Prostate gland (tissue), 2 donors: ENCODE data around the gene MANBA. TPM values are rescaled to one million over a fixed set of nuclear protein-coding genes. Genes with fewer than 3 reads are reported as not detected.
A peak's percentile ranks its signal among the peaks of the same experiment; 100 is the strongest.

Experiments used
- DNase-seq: peaks from one replicate; pipeline ENCODE4 v3.0.0-alpha.2; 2019; ENCODE audit warnings: low spot score
- H3K27ac ChIP-seq, 2 donors: fragments of 200-600 bp; sonication (generic); 2 replicates each; pipeline ENCODE4 v1.5.1; 2017 to 2019
- H3K27me3 ChIP-seq: fragments of 200-600 bp; sonication (generic); replicated peaks from 2 replicates; pipeline ENCODE4 v1.5.1; 2019; ENCODE audit not compliant: insufficient read depth
- H3K36me3 ChIP-seq, 2 donors: fragments of 200-600 bp; sonication (generic); 1 replicate in 1 of 2; 2 replicates in 1 of 2; pipeline versions ENCODE4 v1.5.1 to v1.8.1; 2017 to 2019
- H3K4me1 ChIP-seq: fragments of 200-600 bp; sonication (generic); replicated peaks from 2 replicates; pipeline ENCODE4 v1.5.1; 2019
- H3K4me3 ChIP-seq, 2 donors: fragments of 200-600 bp; sonication (generic); 2 replicates each; pipeline ENCODE4 v1.5.1; 2017 to 2019
- H3K9me3 ChIP-seq: fragments of 200-600 bp; sonication (generic); 2 replicates; pipeline ENCODE4 v1.5.1; 2017
- CTCF ChIP-seq, 4 experiments: fragments of 200-600 bp in 2 of 4; fragments of 450-650 bp in 2 of 4; sonication (generic) in 2 of 4; IDR thresholded peaks; 1 replicate in 3 of 4; 2 replicates in 1 of 4; pipeline ENCODE4 v1.5.1; 2016 to 2019; ENCODE audit warnings: antibody characterized with exemption in 4 of 4, mild to moderate bottlenecking in 2 of 4, moderate library complexity in 2 of 4
- POLR2A ChIP-seq: fragments of 450-650 bp; IDR thresholded peaks from one replicate; pipeline ENCODE4 v1.6.1; 2016; ENCODE audit warnings: antibody characterized with exemption, mild to moderate bottlenecking
- POLR2AphosphoS5 ChIP-seq: sonication (generic); formaldehyde crosslinking; IDR thresholded peaks from one replicate; pipeline ENCODE4 v1.6.1; 2017; ENCODE audit warnings: antibody characterized with exemption
- WGBS: methylation state at CpG from one replicate; pipeline ENCODE4 v1.1.5; 2018; 5-methylcytosine and 5-hydroxymethylcytosine counted together
- intact Hi-C: fragments of 100-400 bp; cut with DNase I; formaldehyde crosslinking; loops from one replicate; pipeline ENCODE4 v1.14.2; 2022
- total RNA-seq, 2 donors: library from RNA; depleted of rRNA; stranded (reverse); fragments of >200 nt; gene quantifications; one replicate each; pipeline ENCODE4 v1.1.0, GENCODE V29; 2016

The MANBA gene
- total RNA-seq, 2 donors from 2014 or later, result 29.7 to 41.6 TPM

DNA sequence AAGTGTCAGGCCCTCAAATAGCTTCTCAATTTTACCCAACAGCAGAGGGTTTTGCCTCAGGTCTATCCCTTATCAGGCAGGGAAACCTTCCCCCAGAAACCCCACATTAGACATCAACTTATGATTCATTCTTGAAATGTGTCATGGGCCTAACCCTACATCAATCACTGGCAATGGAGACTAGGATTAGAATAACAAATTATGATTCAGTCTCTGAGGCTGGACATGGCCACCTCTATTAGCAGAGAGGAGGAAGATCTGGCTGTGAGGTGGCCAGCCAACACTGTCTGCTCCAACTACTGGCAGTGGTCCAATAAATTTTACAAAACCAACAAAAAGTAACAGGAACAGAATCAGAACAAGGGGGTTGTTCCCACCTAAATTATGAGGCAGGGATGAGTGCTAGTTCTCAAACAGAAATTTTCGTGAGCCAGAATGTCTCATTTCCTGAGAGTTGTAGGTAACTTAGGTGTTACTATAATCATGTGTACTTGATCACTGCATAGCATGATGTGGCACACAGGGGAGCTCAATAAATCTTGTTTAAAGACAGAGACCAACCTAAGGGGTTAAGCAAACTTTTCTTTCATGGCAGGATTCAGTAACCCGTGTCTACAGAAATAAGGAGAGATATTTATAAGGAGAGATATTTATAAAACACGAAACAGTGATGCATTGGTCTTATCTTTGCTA lies 132.8 kb downstream of the MANBA start:
- H3K27me3 ChIP-seq, result no peaks in the 10 kb centered on the region
- WGBS, result 62% methylated on average over 3 of the region's 3 CpGs
- intact Hi-C loops, result no loop called here
- TF ChIP-seq POLR2AphosphoS5 (no peak), POLR2A (no peak), CTCF (IDR thresholded peaks at IDR 0.05) (no peak)
- no peaks in the 10 kb centered on the region for H3K9me3 ChIP-seq
- H3K4me1 ChIP-seq, result no peaks in the 10 kb centered on the region
- H3K36me3 ChIP-seq, result no peaks in the 10 kb centered on the region
- no peak overlapping the region for H3K4me3 ChIP-seq
- H3K27ac ChIP-seq, result no peak overlapping the region
- no peak for DNase-seq

GRCh38 chr4:102625232-102625930 lies 135.4 kb downstream of the MANBA start:
- no peak overlapping the region for H3K4me3 ChIP-seq
- no peaks in the 10 kb centered on the region for H3K36me3 ChIP-seq
- no peak overlapping the region for H3K27ac ChIP-seq
- no peaks in the 10 kb centered on the region for H3K4me1 ChIP-seq
- TF ChIP-seq POLR2A (no peak), CTCF (IDR thresholded peaks at IDR 0.05) (peak in 2 of 4 experiments; percentile 23 to 35), POLR2AphosphoS5 (no peak)
- 91% methylated on average over 3 of the region's 3 CpGs for WGBS
- no peaks in the 10 kb centered on the region for H3K9me3 ChIP-seq
- H3K27me3 ChIP-seq, result no peaks in the 10 kb centered on the region
- no peak for DNase-seq
- intact Hi-C loops, result no loop called here

DNA sequence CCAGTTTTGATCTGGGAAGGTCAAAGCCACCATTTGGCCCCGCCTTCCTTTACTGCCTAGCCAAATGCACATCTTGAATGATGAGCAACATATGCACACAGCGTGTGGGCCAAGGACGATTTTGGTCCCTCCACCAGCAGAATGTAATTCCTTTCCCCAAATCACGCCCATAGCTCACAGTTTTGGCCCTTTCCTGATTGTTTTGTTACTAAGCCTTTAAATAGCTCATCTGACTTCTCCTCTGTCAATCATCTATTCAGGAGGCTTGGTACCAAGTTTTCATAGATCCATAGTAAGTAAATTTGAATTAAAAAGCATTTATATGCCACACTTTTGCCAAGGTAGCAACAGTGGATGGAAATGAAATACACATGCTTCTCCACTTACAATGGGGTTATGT lies 136.3 kb downstream of the MANBA start:
- Histone ChIP-seq H3K9me3 (no peaks in the 10 kb centered on the region), H3K27me3 (no peaks in the 10 kb centered on the region), H3K4me3 (no peak overlapping the region), H3K4me1 (no peaks in the 10 kb centered on the region), H3K36me3 (no peaks in the 10 kb centered on the region), H3K27ac (no peak overlapping the region)
- TF ChIP-seq POLR2A (no peak), CTCF (IDR thresholded peaks at IDR 0.05) (no peak), POLR2AphosphoS5 (no peak)
- intact Hi-C loops, result loop anchor here (5.0 kb wide), 2 partner anchors 203 to 473 kb away; partner anchors contain the start of genes BDH2 and UBE2D3
- no peak for DNase-seq
- 96% methylated on average over 4 of the region's 4 CpGs for WGBS

GRCh38 chr4:102623622-102624021 lies 137.1 kb downstream of the MANBA start:
- Histone ChIP-seq H3K9me3 (no peaks in the 10 kb centered on the region), H3K27me3 (no peaks in the 10 kb centered on the region), H3K4me3 (no peak overlapping the region), H3K27ac (no peak overlapping the region), H3K4me1 (no peaks in the 10 kb centered on the region), H3K36me3 (no peaks in the 10 kb centered on the region)
- 75% methylated on average over 5 of the region's 5 CpGs for WGBS
- DNase-seq, result no peak
- TF ChIP-seq POLR2A (no peak), CTCF (IDR thresholded peaks at IDR 0.05) (no peak), POLR2AphosphoS5 (no peak)
- intact Hi-C loops, result loop anchor here (5.0 kb wide), 2 partner anchors 204 to 474 kb away; partner anchors contain the start of genes BDH2 and UBE2D3
